ENCODE data around the gene CHST15. TPM values are rescaled to one million over a fixed set of nuclear protein-coding genes. Genes with fewer than 3 reads are reported as not detected.
A peak's percentile ranks its signal among the peaks of the same experiment; 100 is the strongest.

Gene CHST15
- total RNA-seq, 2 experiments from 2014 or later = 14.7 to 26.4 TPM

- intact Hi-C loops (cut with micrococcal nuclease; ENCODE audit: unreplicated experiment) = no loop called here
- POLR2A ChIA-PET = interaction anchor here (0.6 kb wide), 1 partner anchor 23 kb away, joined by 3 read pairs; no protein-coding TSS in a partner anchor
- H3K9me2 ChIP-seq (ENCODE audit: insufficient read depth, low read length) = no peaks in the 10 kb centered on the region
- H3K4me2 ChIP-seq (ENCODE audit: low read length) = no peak overlapping the region
- peak overlapping the region; percentile 11 for H3K27ac ChIP-seq (ENCODE audit: low read depth, low read length, poor library complexity, severe bottlenecking)
- CTCF ChIA-PET (ENCODE audit: unreplicated experiment) = no interaction called here
- H3K9me3 ChIP-seq (ENCODE audit: low read length) = no peaks in the 10 kb centered on the region
- no peak for DNase-seq (ENCODE audit: low spot score)
- H3K4me3 ChIP-seq (ENCODE audit: low read depth, low read length, poor library complexity, severe bottlenecking) = no peak overlapping the region
- no peaks in the 10 kb centered on the region for H3K36me3 ChIP-seq (ENCODE audit: insufficient read depth, low read length)
- no peaks in the 10 kb centered on the region for H4K20me1 ChIP-seq (ENCODE audit: insufficient read depth, low read length)
- BruUV-seq (replicated peaks) = no TSS peak
- H3K79me2 ChIP-seq (ENCODE audit: insufficient read depth, low read depth, low read length) = no peaks in the 10 kb centered on the region
- peaks cover 79% of the 10 kb centered on the region for H3K4me1 ChIP-seq (ENCODE audit: insufficient read depth, low read length, poor library complexity, severe bottlenecking)
- no peak for TF ChIP-seq EZH2phosphoT487 (IDR thresholded peaks at IDR 0.05; ENCODE audit: borderline replicate concordance, low read depth, low read length)
- no peak for TF ChIP-seq CTCF (conservative IDR thresholded peaks at IDR 0.05; ENCODE audit: low read length)
- no peak overlapping the region for H2AFZ ChIP-seq (ENCODE audit: low read length)
These were observed 28.8 kb upstream of the CHST15 start for GRCh38 chr10:124122211-124122610.

GRCh38 chr10:124120410-124121061 lies 27.1 kb upstream of the CHST15 start:
- Histone ChIP-seq H3K36me3 (ENCODE audit: insufficient read depth, low read length) (no peaks in the 10 kb centered on the region), H3K4me1 (ENCODE audit: insufficient read depth, low read length, poor library complexity, severe bottlenecking) (peaks cover 71% of the 10 kb centered on the region), H3K79me2 (ENCODE audit: insufficient read depth, low read depth, low read length) (no peaks in the 10 kb centered on the region), H4K20me1 (ENCODE audit: insufficient read depth, low read length) (no peaks in the 10 kb centered on the region), H3K4me3 (ENCODE audit: low read depth, low read length, poor library complexity, severe bottlenecking) (peak overlapping the region; percentile 12), H2AFZ (ENCODE audit: low read length) (peak overlapping the region; percentile 91), H3K27ac (ENCODE audit: low read depth, low read length, poor library complexity, severe bottlenecking) (peak overlapping the region; percentile 55), H3K9me3 (ENCODE audit: low read length) (no peaks in the 10 kb centered on the region), H3K9me2 (ENCODE audit: insufficient read depth, low read length) (no peaks in the 10 kb centered on the region), H3K4me2 (ENCODE audit: low read length) (peak overlapping the region; percentile 47)
- ChIA-PET POLR2A (no interaction called here), CTCF (ENCODE audit: unreplicated experiment) (no interaction called here)
- TF ChIP-seq EZH2phosphoT487 (IDR thresholded peaks at IDR 0.05; ENCODE audit: borderline replicate concordance, low read depth, low read length) (no peak), CTCF (conservative IDR thresholded peaks at IDR 0.05; ENCODE audit: low read length) (no peak)
- DNase-seq (ENCODE audit: low spot score) = no peak
- no TSS peak for BruUV-seq (replicated peaks)
- intact Hi-C loops (cut with micrococcal nuclease; ENCODE audit: unreplicated experiment) = no loop called here

GRCh38 chr10:124119946-124120345 lies 26.5 kb upstream of the CHST15 start:
- intact Hi-C loops (cut with micrococcal nuclease; ENCODE audit: unreplicated experiment) = no loop called here
- Histone ChIP-seq H3K79me2 (ENCODE audit: insufficient read depth, low read depth, low read length) (no peaks in the 10 kb centered on the region), H3K27ac (ENCODE audit: low read depth, low read length, poor library complexity, severe bottlenecking) (peak overlapping the region; percentile 55), H3K36me3 (ENCODE audit: insufficient read depth, low read length) (no peaks in the 10 kb centered on the region), H4K20me1 (ENCODE audit: insufficient read depth, low read length) (no peaks in the 10 kb centered on the region), H3K9me2 (ENCODE audit: insufficient read depth, low read length) (no peaks in the 10 kb centered on the region), H3K4me1 (ENCODE audit: insufficient read depth, low read length, poor library complexity, severe bottlenecking) (peaks cover 65% of the 10 kb centered on the region), H3K9me3 (ENCODE audit: low read length) (no peaks in the 10 kb centered on the region), H3K4me3 (ENCODE audit: low read depth, low read length, poor library complexity, severe bottlenecking) (peak overlapping the region; percentile 12), H3K4me2 (ENCODE audit: low read length) (peak overlapping the region; percentile 47), H2AFZ (ENCODE audit: low read length) (peak overlapping the region; percentile 91)
- no peak for TF ChIP-seq CTCF (conservative IDR thresholded peaks at IDR 0.05; ENCODE audit: low read length)
- no peak for TF ChIP-seq EZH2phosphoT487 (IDR thresholded peaks at IDR 0.05; ENCODE audit: borderline replicate concordance, low read depth, low read length)
- BruUV-seq (replicated peaks) = no TSS peak
- DNase-seq (ENCODE audit: low spot score) = peak; percentile 67
- CTCF ChIA-PET (ENCODE audit: unreplicated experiment) = interaction anchor here (0.6 to 1.5 kb wide), 2 partner anchors 13 to 1546 kb away, joined by 3 to 10 read pairs; no protein-coding TSS in a partner anchor
- POLR2A ChIA-PET = interaction anchor here (1.3 to 4.8 kb wide), 3 partner anchors 12 to 36 kb away, joined by 4 to 51 read pairs (median 4); no protein-coding TSS in a partner anchor
